ENCODE measurements around the gene KRT33B.
"Not testable (repeated sequence)": the region's sequence is repeated elsewhere in the genome, so short reads cannot be mapped to it uniquely, and the experiment has no call there.

The KRT33B gene

GRCh38 chr17:41369713-41370112 lies at the start of gene KRT33B:
Gene KRT33B, minus strand, starts transcription at chr17:41369813. Its CDS starts 63 bp downstream, at chr17:41369750.
- DNase-seq: no peak

GRCh38 chr17:41418116-41418860 lies 48.7 kb upstream of the KRT33B start:
- peak; percentile 16 for DNase-seq

- no peak for DNase-seq
These were observed 48.0 kb upstream of the KRT33B start for GRCh38 chr17:41417576-41418015.

GRCh38 chr17:41417127-41417526 lies 47.5 kb upstream of the KRT33B start:
- DNase-seq: peak; percentile 72

- DNase-seq: peak; percentile 70
These were observed 46.9 kb upstream of the KRT33B start for GRCh38 chr17:41416479-41416878.

- no peak for DNase-seq
These were observed 46.3 kb upstream of the KRT33B start for GRCh38 chr17:41415833-41416335.

GRCh38 chr17:41415411-41415810 lies 45.8 kb upstream of the KRT33B start:
- no peak for DNase-seq

GRCh38 chr17:41413982-41414381 lies 44.4 kb upstream of the KRT33B start:
- DNase-seq: no peak

GRCh38 chr17:41413353-41413957 lies 43.8 kb upstream of the KRT33B start:
- peak; percentile 32 for DNase-seq

GRCh38 chr17:41411072-41411840 lies 41.6 kb upstream of the KRT33B start:
- DNase-seq: no peak

GRCh38 chr17:41407226-41407625 lies 37.6 kb upstream of the KRT33B start:
- DNase-seq: no peak

- no peak for DNase-seq
These were observed 36.6 kb upstream of the KRT33B start for GRCh38 chr17:41406205-41406604.

- DNase-seq: peak; percentile 23
These were observed 34.5 kb upstream of the KRT33B start for GRCh38 chr17:41404024-41404671.

GRCh38 chr17:41403404-41404023 lies 33.9 kb upstream of the KRT33B start:
- no peak for DNase-seq

- DNase-seq: no peak
These were observed 32.5 kb upstream of the KRT33B start for GRCh38 chr17:41402161-41402560.

GRCh38 chr17:41396996-41397660 lies 27.5 kb upstream of the KRT33B start, which contains the start of gene KRT31:
Gene KRT31, minus strand, starts transcription at chr17:41397608. Its CDS starts 69 bp downstream, at chr17:41397539.
- no peak for DNase-seq

- DNase-seq: no peak
These were observed 26.7 kb upstream of the KRT33B start for GRCh38 chr17:41396340-41396739.

- no peak for DNase-seq
These were observed 26.0 kb upstream of the KRT33B start for GRCh38 chr17:41395611-41396010.

- DNase-seq: not testable (repeated sequence)
These were observed 25.4 kb upstream of the KRT33B start for GRCh38 chr17:41395044-41395443.

GRCh38 chr17:41394254-41394996 lies 24.8 kb upstream of the KRT33B start:
- DNase-seq: no peak

- DNase-seq: no peak
These were observed 24.2 kb upstream of the KRT33B start for GRCh38 chr17:41393826-41394225.

All from NCI-H2029 (cell line).